ENCODE data around the gene TMPRSS2.

The TMPRSS2 gene

GRCh38 chr21:41479686-41480085 lies 28.3 kb downstream of the TMPRSS2 start:
- Histone ChIP-seq H3K4me1 (ENCODE audit: insufficient read depth, low read length) (peaks cover 35% of the 10 kb centered on the region; the same call in 1 of the 2 replicates), H3K36me3 (ENCODE audit: insufficient read depth, low read depth, low read length) (0 out of 2 replicates have a peak, but pooled peaks cover 4% of the 10 kb centered on the region), H3K9me3 (ENCODE audit: insufficient read depth, low read depth, low read length) (no peaks in the 10 kb centered on the region), H3K27me3 (ENCODE audit: insufficient read depth, low read length) (no peaks in the 10 kb centered on the region), H3K27ac (ENCODE audit: low read length) (no peak overlapping the region), H3K9ac (ENCODE audit: low read depth, low read length) (no peak overlapping the region), H3K4me3 (ENCODE audit: low read length) (no peak overlapping the region)

- H3K27me3 ChIP-seq (ENCODE audit: insufficient read depth, low read length) = no peaks in the 10 kb centered on the region
- H3K4me1 ChIP-seq (ENCODE audit: insufficient read depth, low read length) = peaks cover 35% of the 10 kb centered on the region; the same call in 1 of the 2 replicates
- peak overlapping the region; percentile 45 for H3K4me3 ChIP-seq (ENCODE audit: low read length)
- H3K9me3 ChIP-seq (ENCODE audit: insufficient read depth, low read depth, low read length) = no peaks in the 10 kb centered on the region
- H3K27ac ChIP-seq (ENCODE audit: low read length) = peak overlapping the region; percentile 76
- peak overlapping the region; percentile 54; the same call in 1 of the 2 replicates for H3K9ac ChIP-seq (ENCODE audit: low read depth, low read length)
- H3K36me3 ChIP-seq (ENCODE audit: insufficient read depth, low read depth, low read length) = 0 out of 2 replicates have a peak, but pooled peaks cover 4% of the 10 kb centered on the region
Measured at GRCh38 chr21:41478319-41479177, 29.4 kb downstream of the TMPRSS2 start.

GRCh38 chr21:41477641-41478318 lies 30.2 kb downstream of the TMPRSS2 start:
- Histone ChIP-seq H3K9ac (ENCODE audit: low read depth, low read length) (peak overlapping the region; percentile 54; the same call in 1 of the 2 replicates), H3K4me3 (ENCODE audit: low read length) (peak overlapping the region; percentile 45), H3K4me1 (ENCODE audit: insufficient read depth, low read length) (peaks cover 35% of the 10 kb centered on the region; the same call in 1 of the 2 replicates), H3K36me3 (ENCODE audit: insufficient read depth, low read depth, low read length) (peaks cover 7% of the 10 kb centered on the region; the same call in 1 of the 2 replicates), H3K27ac (ENCODE audit: low read length) (peak overlapping the region; percentile 76), H3K9me3 (ENCODE audit: insufficient read depth, low read depth, low read length) (no peaks in the 10 kb centered on the region), H3K27me3 (ENCODE audit: insufficient read depth, low read length) (no peaks in the 10 kb centered on the region)

GRCh38 chr21:41475714-41476420 lies 32.1 kb downstream of the TMPRSS2 start:
- Histone ChIP-seq H3K36me3 (ENCODE audit: insufficient read depth, low read depth, low read length) (peaks cover 18% of the 10 kb centered on the region), H3K27ac (ENCODE audit: low read length) (no peak overlapping the region), H3K4me1 (ENCODE audit: insufficient read depth, low read length) (peaks cover 35% of the 10 kb centered on the region; the same call in 1 of the 2 replicates), H3K4me3 (ENCODE audit: low read length) (no peak overlapping the region), H3K9ac (ENCODE audit: low read depth, low read length) (no peak overlapping the region), H3K9me3 (ENCODE audit: insufficient read depth, low read depth, low read length) (no peaks in the 10 kb centered on the region), H3K27me3 (ENCODE audit: insufficient read depth, low read length) (no peaks in the 10 kb centered on the region)

GRCh38 chr21:41472753-41473548 lies 35.0 kb downstream of the TMPRSS2 start:
- no peak overlapping the region for H3K27ac ChIP-seq (ENCODE audit: low read length)
- no peaks in the 10 kb centered on the region for H3K27me3 ChIP-seq (ENCODE audit: insufficient read depth, low read length)
- no peak overlapping the region for H3K4me3 ChIP-seq (ENCODE audit: low read length)
- H3K9me3 ChIP-seq (ENCODE audit: insufficient read depth, low read depth, low read length) = no peaks in the 10 kb centered on the region
- H3K4me1 ChIP-seq (ENCODE audit: insufficient read depth, low read length) = peaks cover 18% of the 10 kb centered on the region; the same call in 1 of the 2 replicates
- no peak overlapping the region for H3K9ac ChIP-seq (ENCODE audit: low read depth, low read length)
- H3K36me3 ChIP-seq (ENCODE audit: insufficient read depth, low read depth, low read length) = peaks cover 19% of the 10 kb centered on the region

- Histone ChIP-seq H3K9me3 (ENCODE audit: insufficient read depth, low read depth, low read length) (no peaks in the 10 kb centered on the region), H3K27me3 (ENCODE audit: insufficient read depth, low read length) (no peaks in the 10 kb centered on the region), H3K4me1 (ENCODE audit: insufficient read depth, low read length) (peaks cover 5% of the 10 kb centered on the region; the same call in 1 of the 2 replicates), H3K27ac (ENCODE audit: low read length) (no peak overlapping the region), H3K9ac (ENCODE audit: low read depth, low read length) (no peak overlapping the region), H3K4me3 (ENCODE audit: low read length) (no peak overlapping the region), H3K36me3 (ENCODE audit: insufficient read depth, low read depth, low read length) (peaks cover 30% of the 10 kb centered on the region)
Measured at GRCh38 chr21:41470054-41470453, 37.9 kb downstream of the TMPRSS2 start.

- H3K4me1 ChIP-seq (ENCODE audit: insufficient read depth, low read length) = peaks cover 8% of the 10 kb centered on the region; the same call in 1 of the 2 replicates
- no peak overlapping the region for H3K9ac ChIP-seq (ENCODE audit: low read depth, low read length)
- H3K27me3 ChIP-seq (ENCODE audit: insufficient read depth, low read length) = no peaks in the 10 kb centered on the region
- no peak overlapping the region for H3K4me3 ChIP-seq (ENCODE audit: low read length)
- H3K36me3 ChIP-seq (ENCODE audit: insufficient read depth, low read depth, low read length) = peaks cover 29% of the 10 kb centered on the region
- H3K27ac ChIP-seq (ENCODE audit: low read length) = no peak overlapping the region
- peaks cover 12% of the 10 kb centered on the region for H3K9me3 ChIP-seq (ENCODE audit: insufficient read depth, low read depth, low read length)
Measured at GRCh38 chr21:41466024-41466820, 41.7 kb downstream of the TMPRSS2 start.

GRCh38 chr21:41465176-41465781 lies 42.7 kb downstream of the TMPRSS2 start:
- Histone ChIP-seq H3K9me3 (ENCODE audit: insufficient read depth, low read depth, low read length) (peaks cover 12% of the 10 kb centered on the region), H3K9ac (ENCODE audit: low read depth, low read length) (no peak overlapping the region), H3K36me3 (ENCODE audit: insufficient read depth, low read depth, low read length) (peaks cover 23% of the 10 kb centered on the region), H3K4me1 (ENCODE audit: insufficient read depth, low read length) (peaks cover 9% of the 10 kb centered on the region; the same call in 1 of the 2 replicates), H3K27ac (ENCODE audit: low read length) (no peak overlapping the region), H3K27me3 (ENCODE audit: insufficient read depth, low read length) (no peaks in the 10 kb centered on the region), H3K4me3 (ENCODE audit: low read length) (no peak overlapping the region)

GRCh38 chr21:41460578-41461527 lies 47.1 kb downstream of the TMPRSS2 start:
- no peaks in the 10 kb centered on the region for H3K27me3 ChIP-seq (ENCODE audit: insufficient read depth, low read length)
- no peak overlapping the region for H3K4me3 ChIP-seq (ENCODE audit: low read length)
- peaks cover 5% of the 10 kb centered on the region; the same call in 1 of the 2 replicates for H3K4me1 ChIP-seq (ENCODE audit: insufficient read depth, low read length)
- H3K9me3 ChIP-seq (ENCODE audit: insufficient read depth, low read depth, low read length) = peaks cover 12% of the 10 kb centered on the region
- H3K27ac ChIP-seq (ENCODE audit: low read length) = no peak overlapping the region
- no peak overlapping the region for H3K9ac ChIP-seq (ENCODE audit: low read depth, low read length)
- H3K36me3 ChIP-seq (ENCODE audit: insufficient read depth, low read depth, low read length) = peaks cover 18% of the 10 kb centered on the region
